ENCODE measurements around the gene AFF1. TPM values are rescaled to one million over a fixed set of nuclear protein-coding genes. Genes with fewer than 3 reads are reported as not detected.

AFF1 gene
- total RNA-seq, 2 experiments from 2014 or later, result 42.3 to 67.5 TPM

- Mint-ChIP-seq H3K4me3 (no peak overlapping the region), H3K36me3 (peaks cover 12% of the 10 kb centered on the region), H3K4me1 (peaks cover 22% of the 10 kb centered on the region), H3K27ac (no peak overlapping the region), H3K9me3 (ENCODE audit: low read depth) (no peaks in the 10 kb centered on the region), H3K27me3 (no peaks in the 10 kb centered on the region)
- ATAC-seq, result no peak
- DNase-seq, result no peak
- CTCF ChIA-PET, result no interaction called here
These were observed 12.2 kb downstream of the AFF1 start for GRCh38 chr4:86946868-86947500.

- H3K36me3 Mint-ChIP-seq, result peaks cover 12% of the 10 kb centered on the region
- no peak overlapping the region for H3K4me3 Mint-ChIP-seq
- DNase-seq (no peak), ATAC-seq (peak; percentile 42)
- peaks cover 20% of the 10 kb centered on the region for H3K4me1 Mint-ChIP-seq
- no peaks in the 10 kb centered on the region for H3K27me3 Mint-ChIP-seq
- H3K27ac Mint-ChIP-seq, result peak overlapping the region; percentile 26
- CTCF ChIA-PET, result no interaction called here
- H3K9me3 Mint-ChIP-seq (ENCODE audit: low read depth), result no peaks in the 10 kb centered on the region
These were observed 12.8 kb downstream of the AFF1 start for GRCh38 chr4:86947501-86948120.

- Mint-ChIP-seq H3K27ac (no peak overlapping the region), H3K36me3 (peaks cover 14% of the 10 kb centered on the region), H3K4me1 (peaks cover 20% of the 10 kb centered on the region), H3K4me3 (no peak overlapping the region), H3K27me3 (no peaks in the 10 kb centered on the region), H3K9me3 (ENCODE audit: low read depth) (no peaks in the 10 kb centered on the region)
- DNase-seq (no peak), ATAC-seq (no peak)
- CTCF ChIA-PET, result interaction anchor here (0.6 kb wide), 1 partner anchor 26 kb away, joined by 3 read pairs; no protein-coding TSS in a partner anchor
These were observed 13.5 kb downstream of the AFF1 start for GRCh38 chr4:86948276-86948675.

- Mint-ChIP-seq H3K27me3 (no peaks in the 10 kb centered on the region), H3K4me3 (no peak overlapping the region), H3K36me3 (peaks cover 16% of the 10 kb centered on the region), H3K4me1 (peaks cover 20% of the 10 kb centered on the region), H3K9me3 (ENCODE audit: low read depth) (no peaks in the 10 kb centered on the region), H3K27ac (no peak overlapping the region)
- CTCF ChIA-PET, result interaction anchor here (0.7 to 1.4 kb wide), 3 partner anchors 8 to 60 kb away, joined by 3 to 6 read pairs (median 5); no protein-coding TSS in a partner anchor
- ATAC-seq (no peak), DNase-seq (no peak)
These were observed 16.2 kb downstream of the AFF1 start for GRCh38 chr4:86950831-86951525.

- CTCF ChIA-PET, result interaction anchor here (1.2 kb wide), 1 partner anchor 17 kb away, joined by 3 read pairs; no protein-coding TSS in a partner anchor
- no peak overlapping the region for H3K4me3 Mint-ChIP-seq
- no peak for ATAC-seq
- no peak overlapping the region for H3K27ac Mint-ChIP-seq
- H3K36me3 Mint-ChIP-seq, result peaks cover 21% of the 10 kb centered on the region
- no peak for DNase-seq
- peaks cover 12% of the 10 kb centered on the region for H3K4me1 Mint-ChIP-seq
- no peaks in the 10 kb centered on the region for H3K9me3 Mint-ChIP-seq (ENCODE audit: low read depth)
- no peaks in the 10 kb centered on the region for H3K27me3 Mint-ChIP-seq
These were observed 21.2 kb downstream of the AFF1 start for GRCh38 chr4:86955888-86956451.

- ATAC-seq (no peak), DNase-seq (no peak)
- Mint-ChIP-seq H3K27ac (no peak overlapping the region), H3K4me1 (peaks cover 15% of the 10 kb centered on the region), H3K36me3 (peaks cover 20% of the 10 kb centered on the region), H3K4me3 (no peak overlapping the region), H3K27me3 (no peaks in the 10 kb centered on the region), H3K9me3 (ENCODE audit: low read depth) (no peaks in the 10 kb centered on the region)
- CTCF ChIA-PET, result interaction anchor here (1.2 kb wide), 1 partner anchor 19 kb away, joined by 3 read pairs; no protein-coding TSS in a partner anchor
These were observed 22.4 kb downstream of the AFF1 start for GRCh38 chr4:86957215-86957614.

- Mint-ChIP-seq H3K4me3 (no peak overlapping the region), H3K4me1 (peaks cover 17% of the 10 kb centered on the region), H3K27ac (no peak overlapping the region), H3K36me3 (peaks cover 21% of the 10 kb centered on the region), H3K27me3 (no peaks in the 10 kb centered on the region), H3K9me3 (ENCODE audit: low read depth) (no peaks in the 10 kb centered on the region)
- no peak for DNase-seq
- CTCF ChIA-PET, result interaction anchor here (0.7 to 1.5 kb wide), 4 partner anchors 9 to 1639 kb away, joined by 3 to 5 read pairs (median 4); no protein-coding TSS in a partner anchor
- ATAC-seq, result no peak
These were observed 25.0 kb downstream of the AFF1 start for GRCh38 chr4:86959588-86960500.

- Mint-ChIP-seq H3K27ac (no peak overlapping the region), H3K9me3 (ENCODE audit: low read depth) (no peaks in the 10 kb centered on the region), H3K27me3 (no peaks in the 10 kb centered on the region), H3K4me3 (no peak overlapping the region), H3K4me1 (peaks cover 17% of the 10 kb centered on the region), H3K36me3 (peaks cover 19% of the 10 kb centered on the region)
- DNase-seq, result no peak
- CTCF ChIA-PET, result interaction anchor here (1.0 to 1.4 kb wide), 2 partner anchors 8 to 38 kb away, joined by 3 to 4 read pairs; no protein-coding TSS in a partner anchor
- ATAC-seq, result no peak
These were observed 25.7 kb downstream of the AFF1 start for GRCh38 chr4:86960557-86960961.

GRCh38 chr4:86961116-86961515 lies 26.3 kb downstream of the AFF1 start:
- CTCF ChIA-PET, result interaction anchor here (0.7 to 0.8 kb wide), 2 partner anchors 11 to 47 kb away, joined by 3 read pairs; no protein-coding TSS in a partner anchor
- H3K4me1 Mint-ChIP-seq, result peaks cover 17% of the 10 kb centered on the region
- no peak overlapping the region for H3K27ac Mint-ChIP-seq
- no peak overlapping the region for H3K4me3 Mint-ChIP-seq
- no peak for DNase-seq
- peaks cover 20% of the 10 kb centered on the region for H3K36me3 Mint-ChIP-seq
- no peaks in the 10 kb centered on the region for H3K9me3 Mint-ChIP-seq (ENCODE audit: low read depth)
- H3K27me3 Mint-ChIP-seq, result no peaks in the 10 kb centered on the region
- ATAC-seq, result no peak

GRCh38 chr4:86961605-86962295 lies 26.9 kb downstream of the AFF1 start:
- Mint-ChIP-seq H3K9me3 (ENCODE audit: low read depth) (no peaks in the 10 kb centered on the region), H3K4me3 (no peak overlapping the region), H3K36me3 (peaks cover 16% of the 10 kb centered on the region), H3K27me3 (no peaks in the 10 kb centered on the region), H3K4me1 (peaks cover 13% of the 10 kb centered on the region), H3K27ac (no peak overlapping the region)
- DNase-seq, result no peak
- CTCF ChIA-PET, result interaction anchor here (0.7 to 0.8 kb wide), 2 partner anchors 11 to 47 kb away, joined by 3 read pairs; no protein-coding TSS in a partner anchor
- no peak for ATAC-seq

GRCh38 chr4:86963697-86964096 lies 28.9 kb downstream of the AFF1 start:
- no peak for ATAC-seq
- no peak overlapping the region for H3K27ac Mint-ChIP-seq

More at GRCh38 chr4:86963697-86964096, 28.9 kb downstream of the AFF1 start:
- Mint-ChIP-seq H3K4me1 (peaks cover 5% of the 10 kb centered on the region), H3K9me3 (ENCODE audit: low read depth) (no peaks in the 10 kb centered on the region), H3K27me3 (no peaks in the 10 kb centered on the region), H3K36me3 (peaks cover 10% of the 10 kb centered on the region), H3K4me3 (no peak overlapping the region)
- no peak for DNase-seq
- CTCF ChIA-PET, result interaction anchor here (0.6 to 1.3 kb wide), 2 partner anchors 11 to 28 kb away, joined by 3 to 5 read pairs; no protein-coding TSS in a partner anchor

Measured in activated CD8-positive, alpha-beta memory T cell treated with anti-CD3 and anti-CD28 coated beads, Interleukin-2, amount 10 ng/mL, durations not matched to agents 7 days and 5 days (primary cell).